Breast epithelium (tissue), 4 donors: ENCODE results near the gene YPEL1. TPM values are rescaled to one million over a fixed set of nuclear protein-coding genes. Genes with fewer than 3 reads are reported as not detected.

Source experiments
- DNase-seq, 2 donors: peaks; one replicate each; pipeline ENCODE4 v3.0.0-alpha.2; 2019; ENCODE audit warnings: low spot score in 2 of 2
- H3K27ac ChIP-seq, 2 donors: fragments of 200-600 bp; sonication (generic) in 1 of 2; one replicate each; pipeline ENCODE4 v1.5.1; 2016 to 2019; ENCODE audit warnings: mild to moderate bottlenecking in 1 of 2
- H3K27me3 ChIP-seq, 2 donors: fragments of 200-600 bp; sonication (generic) in 1 of 2; one replicate each; pipeline versions ENCODE4 v1.5.1 to v1.6.0; 2017 to 2019; ENCODE audit warnings: control low read depth in 1 of 2, mild to moderate bottlenecking in 1 of 2
- H3K36me3 ChIP-seq: fragments of 200-600 bp; one replicate; pipeline ENCODE4 v1.5.1; 2019
- H3K4me1 ChIP-seq, 2 donors: fragments of 200-600 bp; sonication (generic); one replicate each; pipeline ENCODE4 v1.5.1; 2016 to 2019; ENCODE audit warnings: control low read depth in 1 of 2
- H3K4me3 ChIP-seq, 3 donors: fragments of 200-600 bp; sonication (generic); 1 replicate in 2 of 3; 2 replicates in 1 of 3; pipeline ENCODE4 v1.5.1; 2016 to 2019; ENCODE audit warnings: mild to moderate bottlenecking in 3 of 3, moderate library complexity in 2 of 3
- H3K9me3 ChIP-seq, 2 donors: fragments of 200-600 bp; sonication (generic) in 1 of 2; one replicate each; pipeline ENCODE4 v1.5.1; 2016 to 2019; ENCODE audit warnings: control low read depth in 1 of 2
- POLR2A ChIP-seq: fragments of 450-650 bp; IDR thresholded peaks from one replicate; pipeline ENCODE4 v1.6.1; 2016; ENCODE audit warnings: antibody characterized with exemption, mild to moderate bottlenecking, moderate library complexity
- POLR2AphosphoS5 ChIP-seq, 3 donors: sonication (generic); formaldehyde crosslinking; IDR thresholded peaks; one replicate each; pipeline ENCODE4 v1.6.1; 2017; ENCODE audit warnings: antibody characterized with exemption in 3 of 3
- intact Hi-C: fragments of 100-400 bp; cut with DNase I; formaldehyde crosslinking; loops from one replicate; pipeline ENCODE4 v1.15.1; 2023; ENCODE audit warnings: low total_unique reads
- total RNA-seq, 3 donors: library from RNA; depleted of rRNA; stranded (reverse); fragments of >200 nt; gene quantifications; one replicate each; pipeline ENCODE4 v1.1.0, GENCODE V29; 2016
- TF ChIP-seq, protein P1 (sequence below), 3 donors: fragments of 450-650 bp; IDR thresholded peaks; one replicate each; pipeline ENCODE4 v1.5.1; 2016 to 2017; ENCODE audit warnings: antibody characterized with exemption in 3 of 3, mild to moderate bottlenecking in 3 of 3, moderate library complexity in 3 of 3

The YPEL1 gene
- total RNA-seq, 3 donors from 2014 or later = 7.8 to 8.5 (median 7.9) TPM

- intact Hi-C loops = no loop called here
These were observed 4.3 kb upstream of the YPEL1 start for GRCh38 chr22:21739828-21740377.

GRCh38 chr22:21738966-21739365 lies 3.4 kb upstream of the YPEL1 start:
- TF ChIP-seq, protein P1, sequence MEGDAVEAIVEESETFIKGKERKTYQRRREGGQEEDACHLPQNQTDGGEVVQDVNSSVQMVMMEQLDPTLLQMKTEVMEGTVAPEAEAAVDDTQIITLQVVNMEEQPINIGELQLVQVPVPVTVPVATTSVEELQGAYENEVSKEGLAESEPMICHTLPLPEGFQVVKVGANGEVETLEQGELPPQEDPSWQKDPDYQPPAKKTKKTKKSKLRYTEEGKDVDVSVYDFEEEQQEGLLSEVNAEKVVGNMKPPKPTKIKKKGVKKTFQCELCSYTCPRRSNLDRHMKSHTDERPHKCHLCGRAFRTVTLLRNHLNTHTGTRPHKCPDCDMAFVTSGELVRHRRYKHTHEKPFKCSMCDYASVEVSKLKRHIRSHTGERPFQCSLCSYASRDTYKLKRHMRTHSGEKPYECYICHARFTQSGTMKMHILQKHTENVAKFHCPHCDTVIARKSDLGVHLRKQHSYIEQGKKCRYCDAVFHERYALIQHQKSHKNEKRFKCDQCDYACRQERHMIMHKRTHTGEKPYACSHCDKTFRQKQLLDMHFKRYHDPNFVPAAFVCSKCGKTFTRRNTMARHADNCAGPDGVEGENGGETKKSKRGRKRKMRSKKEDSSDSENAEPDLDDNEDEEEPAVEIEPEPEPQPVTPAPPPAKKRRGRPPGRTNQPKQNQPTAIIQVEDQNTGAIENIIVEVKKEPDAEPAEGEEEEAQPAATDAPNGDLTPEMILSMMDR (IDR thresholded peaks at IDR 0.05) = no peak
- TF ChIP-seq POLR2AphosphoS5 (IDR thresholded peaks at IDR 0.05) (no peak), POLR2A (no peak)
- Histone ChIP-seq H3K27me3 (no peaks in the 10 kb centered on the region), H3K4me1 (no peaks in the 10 kb centered on the region), H3K9me3 (no peaks in the 10 kb centered on the region), H3K4me3 (no peak overlapping the region), H3K27ac (no peak overlapping the region), H3K36me3 (no peaks in the 10 kb centered on the region)
- no peak for DNase-seq
- intact Hi-C loops = no loop called here

More at GRCh38 chr22:21739828-21740377, 4.3 kb upstream of the YPEL1 start:
- no peak for DNase-seq
- TF ChIP-seq POLR2A = no peak
- TF ChIP-seq, protein P1 (IDR thresholded peaks at IDR 0.05) = no peak
- no peak overlapping the region for H3K27ac ChIP-seq
- no peaks in the 10 kb centered on the region for H3K9me3 ChIP-seq
- no peaks in the 10 kb centered on the region for H3K36me3 ChIP-seq
- H3K4me1 ChIP-seq = no peaks in the 10 kb centered on the region
- no peaks in the 10 kb centered on the region for H3K27me3 ChIP-seq
- H3K4me3 ChIP-seq = no peak overlapping the region

GRCh38 chr22:21738081-21738480 lies 2.5 kb upstream of the YPEL1 start:
- Histone ChIP-seq H3K36me3 (no peaks in the 10 kb centered on the region), H3K4me1 (no peaks in the 10 kb centered on the region), H3K27ac (no peak overlapping the region), H3K27me3 (no peaks in the 10 kb centered on the region), H3K4me3 (no peak overlapping the region), H3K9me3 (no peaks in the 10 kb centered on the region)
- intact Hi-C loops = no loop called here
- DNase-seq = no peak
- no peak for TF ChIP-seq POLR2AphosphoS5 (IDR thresholded peaks at IDR 0.05)
- TF ChIP-seq, protein P1 (IDR thresholded peaks at IDR 0.05) = no peak
- TF ChIP-seq POLR2A = no peak

DNA sequence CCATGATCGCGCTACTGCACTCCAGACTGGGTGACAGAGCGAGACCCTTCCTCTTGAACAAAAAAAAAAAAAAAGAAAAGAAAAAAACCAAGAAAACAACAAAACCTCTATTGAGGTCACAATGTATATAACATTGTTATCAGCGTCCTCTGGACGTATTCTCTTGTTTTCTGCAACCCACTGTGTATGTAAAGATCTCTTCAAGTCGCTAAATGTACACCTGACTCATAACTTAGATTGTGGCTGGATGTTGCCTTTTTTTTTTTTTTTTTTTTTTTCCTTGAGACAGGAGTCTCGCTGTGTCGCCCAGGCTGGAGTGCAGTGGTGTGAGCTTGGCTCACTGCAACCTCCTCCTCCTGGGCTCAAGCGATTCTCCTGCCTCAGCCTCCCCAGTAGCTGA lies 1.4 kb upstream of the YPEL1 start:
- Histone ChIP-seq H3K4me1 (no peaks in the 10 kb centered on the region), H3K4me3 (no peak overlapping the region), H3K9me3 (no peaks in the 10 kb centered on the region), H3K36me3 (no peaks in the 10 kb centered on the region), H3K27me3 (no peaks in the 10 kb centered on the region), H3K27ac (no peak overlapping the region)
- intact Hi-C loops = no loop called here
- no peak for DNase-seq
- TF ChIP-seq POLR2AphosphoS5 (IDR thresholded peaks at IDR 0.05) (no peak), POLR2A (no peak)
- TF ChIP-seq, protein P1 (IDR thresholded peaks at IDR 0.05) = no peak

GRCh38 chr22:21736084-21736642 lies 569 bp upstream of the YPEL1 start:
- Histone ChIP-seq H3K4me3 (peak overlapping the region; percentile 50 to 70 (median 70)), H3K36me3 (no peaks in the 10 kb centered on the region), H3K27me3 (no peaks in the 10 kb centered on the region), H3K4me1 (no peaks in the 10 kb centered on the region), H3K9me3 (no peaks in the 10 kb centered on the region), H3K27ac (peak overlapping the region; percentile 48 to 59)
- TF ChIP-seq POLR2AphosphoS5 (IDR thresholded peaks at IDR 0.05) (peak in 1 of 3 donors; percentile 17), POLR2A (no peak)
- TF ChIP-seq, protein P1 (IDR thresholded peaks at IDR 0.05) = no peak
- no peak for DNase-seq
- intact Hi-C loops = no loop called here
